ENCODE results near the gene ATG7. TPM values are rescaled to one million over a fixed set of nuclear protein-coding genes. Genes with fewer than 3 reads are reported as not detected.

ATG7 gene
- total RNA-seq, 1 donor from 2014 or later = 61.7 TPM

DNA sequence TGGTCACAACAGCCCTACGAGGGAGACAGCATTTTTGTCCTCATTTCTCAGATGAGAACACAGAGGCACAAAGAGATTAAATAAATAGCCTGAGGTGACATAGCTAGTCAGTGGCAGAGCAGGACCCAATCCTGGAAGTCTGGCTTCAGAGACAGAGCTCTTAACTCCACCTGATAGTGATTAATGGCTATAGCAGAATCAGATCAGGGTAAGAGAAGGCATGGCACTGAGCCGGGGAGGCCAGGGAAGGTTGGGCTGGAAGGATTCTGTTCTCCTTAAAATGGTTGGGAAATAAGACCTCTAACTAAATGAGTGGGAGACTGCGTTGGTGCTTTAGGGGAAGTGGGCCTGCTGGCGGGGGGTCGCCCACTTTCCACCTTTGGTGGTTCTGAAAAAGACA is 267.0 kb downstream of the ATG7 start:
- DNase-seq (no peak), ATAC-seq (no peak)
- Histone ChIP-seq H3K27me3 (ENCODE audit: low read depth) (no peaks in the 10 kb centered on the region), H3K9me3 (peaks cover 5% of the 10 kb centered on the region), H3K4me1 (peaks cover 5% of the 10 kb centered on the region), H3K27ac (no peak overlapping the region), H3K36me3 (no peaks in the 10 kb centered on the region), H3K4me3 (no peak overlapping the region)
- no peak for TF ChIP-seq CTCF (IDR thresholded peaks at IDR 0.05)
- intact Hi-C loops (cut with DNase I) = no loop called here

DNA sequence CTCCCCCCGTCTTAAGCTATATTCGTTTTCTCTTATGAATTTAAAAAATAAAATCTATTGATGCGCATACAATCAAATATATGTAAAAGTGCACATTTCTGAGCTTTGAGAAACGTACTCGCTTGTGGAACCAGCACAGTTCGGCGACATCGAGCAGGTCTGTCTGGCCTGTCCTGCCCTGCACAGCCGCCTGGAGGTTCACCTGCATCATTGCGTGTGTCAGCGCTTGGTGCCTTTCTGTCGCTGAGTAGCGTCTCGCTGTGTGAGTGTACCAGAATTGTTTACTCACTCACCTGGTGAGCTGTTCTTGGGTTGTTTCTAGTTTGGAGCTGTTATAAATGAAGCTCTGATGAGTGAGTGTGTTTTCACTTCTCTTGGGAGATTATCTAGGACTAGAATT is 267.5 kb downstream of the ATG7 start:
- Histone ChIP-seq H3K36me3 (no peaks in the 10 kb centered on the region), H3K4me3 (no peak overlapping the region), H3K27ac (no peak overlapping the region), H3K27me3 (ENCODE audit: low read depth) (no peaks in the 10 kb centered on the region), H3K4me1 (peaks cover 9% of the 10 kb centered on the region), H3K9me3 (peaks cover 5% of the 10 kb centered on the region)
- ATAC-seq (no peak), DNase-seq (no peak)
- intact Hi-C loops (cut with DNase I) = no loop called here
- TF ChIP-seq CTCF (IDR thresholded peaks at IDR 0.05) = no peak

DNA sequence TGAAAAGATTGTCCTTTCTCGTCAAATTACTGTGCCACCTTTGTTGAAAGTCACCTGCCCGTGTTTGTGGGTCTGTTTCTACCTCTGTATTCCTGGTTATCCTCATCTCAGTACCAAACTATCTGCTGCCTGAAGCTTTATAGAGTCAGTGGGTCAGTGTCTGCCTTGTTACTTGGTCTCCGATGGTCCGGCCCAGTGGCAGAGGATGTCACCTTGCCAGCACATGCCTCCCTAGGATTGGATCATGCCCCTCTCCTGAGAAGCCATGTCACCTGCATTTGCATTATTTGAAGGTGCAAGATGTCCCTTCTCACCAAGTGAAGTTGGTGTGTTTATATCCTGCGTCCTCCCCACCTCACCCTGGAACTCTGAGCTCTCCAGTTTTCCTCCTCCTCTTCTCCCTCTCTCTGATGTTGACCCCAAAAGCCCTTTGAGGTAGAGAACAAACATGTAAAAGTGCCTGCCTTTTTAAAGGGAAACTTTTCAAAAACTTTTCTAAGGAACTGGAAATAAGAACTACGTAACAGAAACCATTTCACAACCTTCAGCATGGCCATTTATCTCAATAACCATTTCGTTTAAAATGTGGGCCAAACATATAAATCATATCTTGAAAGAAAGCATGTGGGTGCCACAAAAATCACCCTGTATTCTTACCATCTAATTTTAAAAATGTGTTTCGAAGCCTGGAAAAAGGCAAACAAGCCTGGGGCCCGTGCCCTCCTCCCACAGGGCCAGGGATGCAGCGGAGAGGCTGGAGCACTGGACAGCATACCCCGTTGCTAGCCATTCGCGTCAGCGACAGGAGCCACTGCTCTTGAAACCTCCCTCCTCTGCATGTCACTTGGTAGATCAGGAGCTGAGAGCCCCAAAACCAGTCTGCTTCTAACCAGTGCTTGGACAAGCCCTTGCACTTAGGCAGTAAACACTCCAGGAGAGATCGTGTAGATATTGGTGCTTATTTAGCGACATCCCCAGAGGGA is 269.4 kb downstream of the ATG7 start:
- TF ChIP-seq CTCF (IDR thresholded peaks at IDR 0.05) = no peak
- Histone ChIP-seq H3K4me1 (peaks cover 9% of the 10 kb centered on the region), H3K36me3 (no peaks in the 10 kb centered on the region), H3K27ac (no peak overlapping the region), H3K9me3 (peaks cover 5% of the 10 kb centered on the region), H3K27me3 (ENCODE audit: low read depth) (no peaks in the 10 kb centered on the region), H3K4me3 (no peak overlapping the region)
- intact Hi-C loops (cut with DNase I) = no loop called here
- ATAC-seq = no peak
- DNase-seq = no peak

DNA sequence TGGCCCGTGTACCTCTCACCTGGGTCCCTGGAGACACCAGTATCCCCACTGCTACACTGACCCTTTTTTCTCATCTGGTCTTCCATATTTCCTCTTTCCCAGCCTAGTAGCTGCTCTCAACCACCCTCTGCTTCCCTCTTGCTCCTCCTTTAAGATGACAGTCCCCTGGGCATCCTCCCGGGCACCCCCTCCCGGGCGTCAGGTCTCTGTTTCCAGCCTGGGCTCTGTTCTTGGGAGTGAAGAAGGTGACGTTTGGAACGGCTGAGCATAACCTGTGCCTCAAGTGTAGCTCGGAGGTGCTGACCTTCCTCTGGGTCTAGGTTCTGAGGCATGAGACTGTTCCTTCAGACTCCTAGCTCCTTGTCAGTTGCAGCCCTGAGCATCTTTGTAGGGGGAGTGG is 270.4 kb downstream of the ATG7 start:
- no peak for TF ChIP-seq CTCF (IDR thresholded peaks at IDR 0.05)
- DNase-seq = no peak

GRCh38 chr3:11543141-11543947 is 271.1 kb downstream of the ATG7 start:
- intact Hi-C loops (cut with DNase I) = no loop called here
- Histone ChIP-seq H3K27me3 (ENCODE audit: low read depth) (no peaks in the 10 kb centered on the region), H3K4me3 (no peak overlapping the region), H3K36me3 (no peaks in the 10 kb centered on the region), H3K27ac (no peak overlapping the region), H3K4me1 (peaks cover 9% of the 10 kb centered on the region), H3K9me3 (peaks cover 5% of the 10 kb centered on the region)
- no peak for ATAC-seq
- no peak for DNase-seq
- TF ChIP-seq CTCF (IDR thresholded peaks at IDR 0.05) = no peak

More for the DNA sequence above, 270.4 kb downstream of the ATG7 start:
- Histone ChIP-seq H3K4me1 (peaks cover 9% of the 10 kb centered on the region), H3K27ac (no peak overlapping the region), H3K36me3 (no peaks in the 10 kb centered on the region), H3K4me3 (no peak overlapping the region), H3K27me3 (ENCODE audit: low read depth) (no peaks in the 10 kb centered on the region), H3K9me3 (peaks cover 5% of the 10 kb centered on the region)
- ATAC-seq = no peak
- intact Hi-C loops (cut with DNase I) = no loop called here

Data from lower lobe of right lung (tissue), 2 donors.